Peyer's patch (tissue), 4 donors: ENCODE measurements around the gene ATP2B2. TPM values are rescaled to one million over a fixed set of nuclear protein-coding genes. Genes with fewer than 3 reads are reported as not detected.

Source experiments
- DNase-seq, 3 donors: peaks; one replicate each; pipeline ENCODE4 v3.0.0-alpha.2; 2017 to 2019
- H3K27ac ChIP-seq, 4 donors: fragments of 200-600 bp; sonication (generic); one replicate each; pipeline ENCODE4 v1.5.1; 2016 to 2019
- H3K27me3 ChIP-seq, 2 donors: fragments of 200-600 bp; sonication (generic); one replicate each; pipeline ENCODE4 v1.5.1; 2019
- H3K36me3 ChIP-seq, 3 donors: fragments of 200-600 bp; sonication (generic); one replicate each; pipeline ENCODE4 v1.5.1; 2016 to 2019
- H3K4me1 ChIP-seq, 4 donors: fragments of 200-600 bp; sonication (generic); one replicate each; pipeline ENCODE4 v1.5.1; 2016 to 2019
- H3K4me3 ChIP-seq, 4 donors: fragments of 200-600 bp; sonication (generic); 1 replicate in 3 of 4; 2 replicates in 1 of 4; pipeline ENCODE4 v1.5.1; 2016 to 2019; ENCODE audit warnings: mild to moderate bottlenecking in 1 of 4
- H3K9me3 ChIP-seq, 4 donors: fragments of 200-600 bp; sonication (generic); one replicate each; pipeline ENCODE4 v1.5.1; 2016 to 2019; ENCODE audit warnings: mild to moderate bottlenecking in 1 of 4
- CTCF ChIP-seq, 6 experiments: fragments of 450-650 bp in 4 of 6; fragments of 200-600 bp in 2 of 6; sonication (generic) in 1 of 6; IDR thresholded peaks; one replicate each; pipeline ENCODE4 v1.5.1; 2017 to 2019; ENCODE audit warnings: antibody characterized with exemption in 6 of 6, mild to moderate bottlenecking in 3 of 6, moderate library complexity in 1 of 6
- POLR2A ChIP-seq, 2 donors: fragments of 450-650 bp; IDR thresholded peaks; one replicate each; pipeline ENCODE4 v1.5.1; 2017; ENCODE audit warnings: antibody characterized with exemption in 2 of 2, mild to moderate bottlenecking in 2 of 2, moderate library complexity in 2 of 2
- total RNA-seq, 4 donors: library from RNA; depleted of rRNA; stranded (reverse); fragments of >200 nt; gene quantifications; one replicate each; pipeline ENCODE4 v1.1.0, GENCODE V29; 2016

The ATP2B2 gene
- total RNA-seq, 4 donors from 2014 or later = not detected

- no peak for TF ChIP-seq POLR2A (IDR thresholded peaks at IDR 0.05)
- TF ChIP-seq CTCF (IDR thresholded peaks at IDR 0.05) = no peak
- Histone ChIP-seq H3K27me3 (no peaks in the 10 kb centered on the region), H3K27ac (no peak overlapping the region), H3K4me1 (no peaks in the 10 kb centered on the region), H3K36me3 (no peaks in the 10 kb centered on the region), H3K4me3 (no peak overlapping the region), H3K9me3 (no peaks in the 10 kb centered on the region)
- DNase-seq = no peak
These were observed 17.3 kb downstream of the ATP2B2 start for GRCh38 chr3:10487988-10488633.

- DNase-seq = no peak
- no peak for TF ChIP-seq POLR2A (IDR thresholded peaks at IDR 0.05)
- no peak for TF ChIP-seq CTCF (IDR thresholded peaks at IDR 0.05)
- no peaks in the 10 kb centered on the region for H3K27me3 ChIP-seq
- no peak overlapping the region for H3K4me3 ChIP-seq
- H3K36me3 ChIP-seq = no peaks in the 10 kb centered on the region
- no peaks in the 10 kb centered on the region for H3K9me3 ChIP-seq
- H3K27ac ChIP-seq = no peak overlapping the region
- no peaks in the 10 kb centered on the region for H3K4me1 ChIP-seq
These were observed 19.6 kb downstream of the ATP2B2 start for GRCh38 chr3:10485806-10486205.

GRCh38 chr3:10485380-10485779 is 20.0 kb downstream of the ATP2B2 start:
- H3K9me3 ChIP-seq = no peaks in the 10 kb centered on the region
- no peak for DNase-seq

GRCh38 chr3:10484709-10485108 is 20.7 kb downstream of the ATP2B2 start:
- no peak for TF ChIP-seq POLR2A (IDR thresholded peaks at IDR 0.05)
- TF ChIP-seq CTCF (IDR thresholded peaks at IDR 0.05) = no peak
- H3K27me3 ChIP-seq = no peaks in the 10 kb centered on the region
- H3K36me3 ChIP-seq = no peaks in the 10 kb centered on the region
- DNase-seq = no peak
- no peaks in the 10 kb centered on the region for H3K4me1 ChIP-seq
- no peak overlapping the region for H3K27ac ChIP-seq
- H3K4me3 ChIP-seq = no peak overlapping the region
- H3K9me3 ChIP-seq = no peaks in the 10 kb centered on the region

More at GRCh38 chr3:10485380-10485779, 20.0 kb downstream of the ATP2B2 start:
- no peaks in the 10 kb centered on the region for H3K36me3 ChIP-seq
- H3K27me3 ChIP-seq = no peaks in the 10 kb centered on the region
- TF ChIP-seq POLR2A (IDR thresholded peaks at IDR 0.05) (no peak), CTCF (IDR thresholded peaks at IDR 0.05) (no peak)
- no peak overlapping the region for H3K27ac ChIP-seq
- H3K4me3 ChIP-seq = no peak overlapping the region
- H3K4me1 ChIP-seq = no peaks in the 10 kb centered on the region

DNA sequence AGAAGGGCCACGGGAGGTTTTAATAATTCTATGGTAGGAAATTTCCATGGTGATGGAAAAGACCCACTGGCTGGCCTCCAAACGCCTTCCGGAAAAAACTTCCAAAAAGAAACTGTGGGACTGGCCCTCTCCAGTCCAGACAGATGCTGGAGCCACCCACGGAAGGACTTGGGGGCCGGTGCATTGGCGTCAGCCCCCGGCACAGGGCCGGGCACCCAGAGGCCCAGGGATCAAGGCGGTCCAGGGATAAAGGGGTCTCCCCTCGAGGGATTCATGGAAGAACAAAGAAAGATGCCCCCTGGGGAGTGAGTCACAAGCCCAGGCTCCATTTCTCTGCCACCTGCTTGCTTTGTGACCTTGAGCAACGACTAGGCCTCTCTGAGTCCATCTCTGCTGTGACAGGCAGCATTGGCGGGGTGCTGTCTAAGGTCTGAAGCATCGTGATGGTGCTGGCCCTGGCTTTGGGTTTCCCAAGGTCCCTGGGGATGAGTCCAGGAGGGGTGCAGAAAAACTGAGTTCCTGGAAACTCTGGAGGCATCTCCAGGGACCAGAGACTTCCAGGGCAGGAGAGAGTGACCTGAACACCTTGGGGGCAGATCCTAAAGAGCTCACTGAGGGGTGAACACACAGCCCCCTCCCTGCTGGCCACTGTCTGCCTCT is 21.6 kb downstream of the ATP2B2 start:
- Histone ChIP-seq H3K4me1 (no peaks in the 10 kb centered on the region), H3K4me3 (no peak overlapping the region), H3K27ac (no peak overlapping the region), H3K27me3 (no peaks in the 10 kb centered on the region), H3K36me3 (no peaks in the 10 kb centered on the region), H3K9me3 (no peaks in the 10 kb centered on the region)
- no peak for TF ChIP-seq POLR2A (IDR thresholded peaks at IDR 0.05)
- no peak for TF ChIP-seq CTCF (IDR thresholded peaks at IDR 0.05)
- no peak for DNase-seq
